Muscle layer of colon (tissue), 2 donors: Measurements from ENCODE around the gene TMEM217.

Source experiments
- H3K27ac ChIP-seq: one replicate; pipeline ENCODE4 v1.7.0; 2013; ENCODE audit warnings: low read depth, mild to moderate bottlenecking, low read length, moderate library complexity
- H3K27me3 ChIP-seq, 2 donors: one replicate each; pipeline ENCODE4 v1.7.0; 2013; ENCODE audit warnings: low read length in 2 of 2, mild to moderate bottlenecking in 2 of 2; ENCODE audit not compliant: insufficient read depth in 2 of 2, control insufficient read depth in 1 of 2
- H3K36me3 ChIP-seq: one replicate; pipeline ENCODE4 v1.7.0; 2013; ENCODE audit warnings: mild to moderate bottlenecking, low read length; ENCODE audit not compliant: insufficient read depth
- H3K4me1 ChIP-seq: one replicate; pipeline ENCODE4 v1.7.0; 2013; ENCODE audit warnings: mild to moderate bottlenecking, low read length; ENCODE audit not compliant: insufficient read depth
- H3K4me3 ChIP-seq, 2 donors: one replicate each; pipeline ENCODE4 v1.7.0; 2013; ENCODE audit warnings: low read length in 2 of 2, low read depth in 1 of 2, mild to moderate bottlenecking in 1 of 2, moderate library complexity in 1 of 2
- H3K9ac ChIP-seq: one replicate; pipeline ENCODE4 v1.7.0; 2013; ENCODE audit warnings: low read length
- H3K9me3 ChIP-seq: one replicate; pipeline ENCODE4 v1.7.0; 2013; ENCODE audit warnings: mild to moderate bottlenecking, low read length
- donor health status: abdominal sarcoma.
- donor health status: Adenocarcinoma of cecum.

The TMEM217 gene

DNA sequence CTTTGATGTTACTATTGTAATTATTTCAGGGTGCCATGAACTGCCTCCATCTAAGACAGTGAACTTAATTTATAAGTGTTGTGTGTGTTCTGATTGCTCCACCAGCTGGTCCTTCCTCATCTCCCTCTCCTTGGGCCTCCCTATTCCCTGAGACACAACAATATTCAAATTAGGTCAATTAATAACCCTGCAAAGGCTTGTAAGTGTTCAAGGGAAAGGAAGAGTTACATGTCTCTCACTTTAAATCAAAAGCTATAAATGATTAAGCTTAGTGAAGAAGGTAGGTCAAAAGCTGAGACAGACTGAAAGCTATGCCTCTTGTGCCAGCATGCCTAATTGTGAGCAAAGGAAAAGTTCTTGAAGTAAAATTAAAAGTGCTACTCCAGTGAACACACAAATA, 35.5 kb upstream of the TMEM217 start:
- peaks cover 34% of the 10 kb centered on the region for H3K36me3 ChIP-seq
- H3K27ac ChIP-seq: no peak overlapping the region
- H3K27me3 ChIP-seq: no peaks in the 10 kb centered on the region
- H3K9me3 ChIP-seq: no peaks in the 10 kb centered on the region
- H3K9ac ChIP-seq: no peak overlapping the region
- H3K4me1 ChIP-seq: no peaks in the 10 kb centered on the region
- H3K4me3 ChIP-seq: no peak overlapping the region

DNA sequence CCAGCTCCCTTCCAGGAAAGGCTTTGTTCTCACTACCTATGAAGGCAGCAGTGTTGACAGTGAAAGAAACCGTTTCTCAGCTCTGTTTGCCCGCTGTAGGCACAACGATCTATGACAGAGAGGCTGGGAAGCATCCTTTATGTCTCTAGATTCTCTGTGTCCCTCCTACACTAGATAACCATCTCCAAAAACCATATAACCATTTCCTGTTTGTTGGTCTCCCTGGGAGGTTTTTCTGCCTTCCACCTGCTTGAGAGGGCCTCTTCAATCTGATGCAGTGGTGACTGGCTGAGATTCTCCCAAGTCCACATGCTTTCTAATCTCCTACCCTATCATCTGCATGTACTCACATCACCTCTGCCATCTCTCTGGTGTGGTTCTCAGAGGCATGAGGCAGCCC, 32.0 kb upstream of the TMEM217 start:
- Histone ChIP-seq H3K27me3 (no peaks in the 10 kb centered on the region), H3K9me3 (no peaks in the 10 kb centered on the region), H3K36me3 (peaks cover 56% of the 10 kb centered on the region), H3K4me1 (peaks cover 3% of the 10 kb centered on the region), H3K27ac (no peak overlapping the region), H3K4me3 (no peak overlapping the region), H3K9ac (no peak overlapping the region)

DNA sequence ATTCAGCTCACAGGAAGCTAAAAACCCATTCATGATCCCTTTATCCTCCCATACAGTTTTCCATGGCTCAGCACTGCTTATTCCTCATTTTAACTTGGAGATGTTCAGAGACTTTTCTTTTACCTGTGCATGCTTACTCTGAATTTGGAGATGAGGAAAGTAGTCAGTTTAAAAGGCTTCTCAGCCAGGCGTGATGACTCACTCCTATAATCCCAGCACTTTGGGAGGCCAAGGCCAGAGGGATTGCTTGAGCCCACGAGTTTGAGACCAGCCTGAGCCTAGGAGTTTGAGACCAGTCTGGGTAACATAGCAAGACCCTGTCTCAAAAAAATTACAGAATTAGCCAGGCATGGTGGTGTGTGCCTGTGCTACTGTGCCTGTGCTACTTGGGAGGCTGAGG, 30.3 kb upstream of the TMEM217 start:
- peaks cover 20% of the 10 kb centered on the region for H3K4me1 ChIP-seq
- no peak overlapping the region for H3K27ac ChIP-seq
- H3K9ac ChIP-seq: no peak overlapping the region
- no peaks in the 10 kb centered on the region for H3K27me3 ChIP-seq
- no peak overlapping the region for H3K4me3 ChIP-seq
- no peaks in the 10 kb centered on the region for H3K9me3 ChIP-seq
- peaks cover 62% of the 10 kb centered on the region for H3K36me3 ChIP-seq

DNA sequence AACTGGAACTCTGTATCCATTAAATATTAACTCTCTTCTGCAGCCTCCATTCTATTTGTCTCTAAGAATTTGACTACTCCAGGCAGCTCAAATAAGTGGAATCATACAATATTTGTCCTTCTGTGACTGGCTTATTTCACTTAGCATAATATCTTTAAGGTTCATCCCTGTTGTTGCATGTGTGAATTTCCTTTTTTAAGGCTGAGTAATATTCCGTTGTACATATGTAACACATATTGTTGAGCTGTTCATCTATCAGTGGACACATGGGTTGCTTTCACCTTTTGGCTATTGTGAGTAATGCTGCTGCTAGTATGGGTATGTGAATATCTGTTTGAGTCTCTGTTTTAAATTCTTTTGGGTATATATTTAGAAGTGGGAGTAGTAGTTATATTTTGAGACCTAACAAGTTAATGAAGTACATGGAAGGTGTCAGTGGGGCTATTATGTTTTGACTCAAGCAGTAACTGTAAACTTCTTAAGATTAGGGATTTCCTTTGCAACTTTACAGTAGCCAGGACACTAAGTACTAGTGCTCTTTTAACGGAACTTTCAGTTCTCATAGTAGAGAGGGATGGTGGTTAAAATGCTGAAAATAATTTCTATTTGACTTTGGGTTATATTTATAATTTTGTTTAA, 29.7 kb upstream of the TMEM217 start:
- Histone ChIP-seq H3K27me3 (no peaks in the 10 kb centered on the region), H3K27ac (no peak overlapping the region), H3K9me3 (no peaks in the 10 kb centered on the region), H3K4me3 (no peak overlapping the region), H3K36me3 (peaks cover 62% of the 10 kb centered on the region), H3K9ac (no peak overlapping the region), H3K4me1 (peaks cover 26% of the 10 kb centered on the region)

DNA sequence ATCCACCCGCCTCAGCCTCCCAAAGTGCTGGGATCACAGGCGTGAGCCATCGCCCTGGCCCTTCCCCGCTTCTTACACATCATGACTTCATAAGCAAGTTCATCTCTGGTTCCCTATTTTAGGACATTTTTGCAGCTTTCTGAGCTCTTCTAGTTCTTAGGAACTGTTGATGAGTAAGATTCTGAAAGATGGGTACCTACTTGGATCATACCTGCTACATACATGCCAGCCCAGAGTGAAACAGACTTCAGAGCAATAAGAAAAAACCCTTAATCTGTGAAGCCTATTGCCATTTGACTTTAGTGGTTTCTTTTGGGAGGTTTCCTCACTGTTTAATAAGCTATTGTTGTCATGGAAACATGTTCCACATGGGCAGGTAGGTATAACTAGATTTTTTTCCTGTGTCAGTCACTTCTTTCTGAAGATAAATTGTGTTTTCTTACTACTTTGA, 27.9 kb upstream of the TMEM217 start:
- H3K36me3 ChIP-seq: peaks cover 60% of the 10 kb centered on the region
- no peak overlapping the region for H3K9ac ChIP-seq
- peaks cover 39% of the 10 kb centered on the region for H3K4me1 ChIP-seq

DNA sequence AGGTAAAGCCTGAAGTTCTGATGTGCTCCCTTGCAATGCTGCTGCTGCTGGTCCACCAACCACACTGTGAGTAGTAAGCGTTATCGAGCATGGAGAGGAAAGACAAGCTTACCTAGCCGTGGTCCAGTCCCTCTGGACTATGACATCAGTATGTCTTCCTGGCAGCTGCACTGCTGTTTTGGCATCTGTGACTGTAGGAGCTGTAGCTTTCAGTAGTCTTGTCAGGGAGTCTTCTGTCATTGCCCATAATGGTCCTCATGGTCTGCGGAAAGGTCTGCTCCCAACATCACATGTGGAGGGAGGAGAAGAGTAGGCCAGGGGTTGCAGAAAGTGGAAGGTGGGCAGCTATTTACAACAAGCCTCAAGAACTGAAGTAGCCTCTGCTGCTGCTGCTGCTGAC, 26.8 kb upstream of the TMEM217 start:
- no peak overlapping the region for H3K27ac ChIP-seq
- no peak overlapping the region for H3K9ac ChIP-seq
- peaks cover 39% of the 10 kb centered on the region for H3K4me1 ChIP-seq
- H3K36me3 ChIP-seq: peaks cover 57% of the 10 kb centered on the region
- no peaks in the 10 kb centered on the region for H3K27me3 ChIP-seq
- H3K9me3 ChIP-seq: no peaks in the 10 kb centered on the region
- H3K4me3 ChIP-seq: no peak overlapping the region

More for the DNA sequence above, 27.9 kb upstream of the TMEM217 start:
- Histone ChIP-seq H3K9me3 (no peaks in the 10 kb centered on the region), H3K4me3 (no peak overlapping the region), H3K27ac (no peak overlapping the region), H3K27me3 (no peaks in the 10 kb centered on the region)

DNA sequence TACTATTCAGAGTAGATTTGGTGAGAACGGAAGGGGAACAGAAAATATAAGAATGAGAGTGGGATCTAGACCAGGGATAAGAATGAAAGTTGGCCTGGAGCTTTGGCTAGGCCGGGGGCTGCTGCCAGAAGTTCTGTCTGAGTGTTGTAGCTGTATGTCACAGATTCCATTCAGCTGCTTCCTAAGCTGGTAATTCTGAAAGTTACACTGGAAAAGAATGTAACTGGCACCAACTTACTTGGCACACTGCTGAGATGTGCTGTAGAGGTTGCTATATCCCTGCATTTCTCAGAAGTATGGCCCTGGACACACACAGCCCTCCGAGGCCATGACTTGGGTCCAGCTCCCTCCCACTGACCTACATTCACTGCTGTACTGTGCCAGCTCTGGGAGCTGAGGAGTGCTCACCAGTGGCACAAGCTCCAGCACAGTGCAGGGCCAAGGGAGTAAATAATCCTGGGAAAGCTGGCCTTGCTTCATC, 25.8 kb upstream of the TMEM217 start:
- no peak overlapping the region for H3K4me3 ChIP-seq
- no peaks in the 10 kb centered on the region for H3K9me3 ChIP-seq
- H3K36me3 ChIP-seq: peaks cover 55% of the 10 kb centered on the region
- H3K9ac ChIP-seq: no peak overlapping the region
- peak overlapping the region; percentile 50 for H3K27ac ChIP-seq
- no peaks in the 10 kb centered on the region for H3K27me3 ChIP-seq
- H3K4me1 ChIP-seq: peaks cover 42% of the 10 kb centered on the region

DNA sequence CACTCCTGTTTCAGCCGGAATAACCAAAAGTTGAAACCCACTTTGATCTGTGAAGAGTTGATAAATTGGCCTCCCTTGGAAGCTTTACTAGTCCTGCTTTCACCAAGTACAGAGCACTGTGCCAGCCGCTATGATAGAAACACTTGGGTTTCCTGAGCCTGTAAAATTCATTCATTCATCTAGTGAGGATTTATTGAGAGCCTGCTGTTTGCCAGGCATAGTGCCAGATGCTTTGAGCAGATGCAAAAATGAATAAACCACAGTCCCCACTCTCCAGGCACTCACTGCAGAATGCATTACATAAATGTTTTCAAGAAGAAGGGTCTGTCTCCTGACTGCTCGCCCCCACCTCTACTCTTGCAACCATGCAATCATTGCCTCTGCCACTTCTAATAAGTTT, 25.3 kb upstream of the TMEM217 start:
- H3K9ac ChIP-seq: no peak overlapping the region
- peaks cover 54% of the 10 kb centered on the region for H3K36me3 ChIP-seq
- peak overlapping the region; percentile 50 for H3K27ac ChIP-seq

DNA sequence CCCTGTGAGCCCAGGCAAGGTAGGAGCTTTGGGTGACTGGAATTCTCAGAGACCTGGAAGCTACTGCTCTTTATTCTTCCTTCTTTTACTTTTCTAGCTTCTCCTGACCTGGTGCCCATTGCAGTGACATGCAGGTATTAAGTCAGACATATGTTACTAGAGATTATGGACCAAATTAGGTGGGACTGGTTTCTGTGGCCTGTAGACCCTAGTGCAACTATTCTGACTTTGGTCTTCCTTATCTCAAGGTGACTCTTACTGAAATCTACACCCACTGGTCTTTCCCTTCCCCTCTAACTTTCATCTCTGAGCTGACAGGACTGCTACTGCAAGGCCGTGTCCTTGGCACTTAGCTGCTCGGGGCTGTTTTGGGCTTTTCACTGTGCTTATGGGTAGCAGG, 24.4 kb upstream of the TMEM217 start:
- no peak overlapping the region for H3K9ac ChIP-seq
- H3K36me3 ChIP-seq: peaks cover 47% of the 10 kb centered on the region
- H3K4me3 ChIP-seq: no peak overlapping the region
- peaks cover 42% of the 10 kb centered on the region for H3K4me1 ChIP-seq
- no peak overlapping the region for H3K27ac ChIP-seq
- no peaks in the 10 kb centered on the region for H3K27me3 ChIP-seq
- H3K9me3 ChIP-seq: no peaks in the 10 kb centered on the region

More for the DNA sequence above, 25.3 kb upstream of the TMEM217 start:
- peaks cover 42% of the 10 kb centered on the region for H3K4me1 ChIP-seq
- no peaks in the 10 kb centered on the region for H3K9me3 ChIP-seq
- no peaks in the 10 kb centered on the region for H3K27me3 ChIP-seq
- H3K4me3 ChIP-seq: no peak overlapping the region

DNA sequence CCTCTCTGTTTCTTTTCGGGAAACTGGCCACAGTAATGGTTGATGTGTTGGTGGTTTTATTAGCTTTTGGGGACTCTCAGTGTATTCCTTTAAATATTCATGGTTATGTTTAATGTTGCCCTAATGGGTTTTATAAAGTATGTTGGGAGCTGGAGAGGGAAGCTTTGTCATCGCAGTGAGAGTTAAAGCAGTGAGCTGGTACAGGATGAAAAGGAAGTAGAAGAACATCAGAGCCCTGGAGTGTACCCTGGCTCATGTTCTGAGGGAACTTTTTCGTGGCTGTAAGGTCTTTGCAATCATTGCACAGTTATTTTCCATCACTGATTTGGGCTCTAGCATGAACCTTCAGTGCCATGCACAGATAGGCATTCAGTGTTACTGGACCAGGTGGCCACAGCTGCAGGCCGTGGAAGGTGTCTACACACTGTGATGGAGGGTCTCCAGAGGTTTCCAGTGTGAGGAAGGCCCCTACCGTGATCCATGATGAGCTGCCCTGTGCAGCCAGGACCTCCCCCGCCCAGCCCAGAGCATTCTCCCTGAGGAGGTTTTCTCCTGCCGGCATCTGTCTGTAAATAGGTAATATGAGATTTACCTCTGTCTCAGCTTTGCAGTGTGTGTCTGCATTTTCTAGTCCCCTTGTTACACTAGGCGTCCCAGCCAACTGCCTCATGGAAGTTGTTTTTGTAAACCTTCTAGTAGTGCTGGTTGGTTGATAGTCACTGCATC, 22.4 kb upstream of the TMEM217 start:
- H3K36me3 ChIP-seq: peaks cover 35% of the 10 kb centered on the region
- H3K9ac ChIP-seq: no peak overlapping the region
- no peaks in the 10 kb centered on the region for H3K9me3 ChIP-seq
- H3K4me1 ChIP-seq: peaks cover 42% of the 10 kb centered on the region
- no peak overlapping the region for H3K4me3 ChIP-seq
- H3K27me3 ChIP-seq: no peaks in the 10 kb centered on the region
- H3K27ac ChIP-seq: no peak overlapping the region

DNA sequence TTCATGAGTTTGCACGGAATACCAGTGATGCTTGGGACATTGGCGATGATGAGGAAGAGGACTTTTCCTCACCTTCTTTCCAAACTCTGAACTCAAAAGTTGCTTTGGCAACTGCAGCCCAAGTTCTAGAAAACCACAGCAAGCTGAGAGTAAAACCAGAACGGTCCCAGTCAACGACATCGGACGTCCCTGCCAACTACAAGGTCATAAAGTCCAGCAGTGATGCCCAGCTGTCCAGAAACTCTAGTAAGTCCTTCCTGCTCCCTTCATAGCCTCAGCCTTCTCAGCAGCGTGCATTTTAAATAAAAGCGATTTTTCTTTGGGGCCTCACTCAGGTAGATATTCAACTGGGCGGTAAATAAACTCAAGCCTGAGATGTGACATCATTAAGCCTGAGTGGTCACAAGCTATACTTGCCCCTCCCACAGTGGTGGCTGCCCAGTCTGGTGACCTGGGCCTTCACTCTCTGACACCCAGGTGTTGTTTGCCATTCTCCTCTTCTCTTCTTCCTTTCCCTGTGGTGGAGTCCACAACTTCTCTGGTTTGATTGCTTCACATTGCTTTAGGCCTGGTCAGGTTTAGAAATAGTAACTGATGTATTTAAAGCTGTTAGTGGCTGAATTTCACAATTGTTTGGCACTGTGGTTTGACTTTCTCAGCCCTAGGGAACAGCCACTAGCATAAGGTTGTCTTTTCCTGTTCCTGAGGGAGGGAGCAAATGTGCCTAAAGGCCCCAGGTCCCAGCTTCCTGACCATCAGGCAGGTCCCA, 21.6 kb upstream of the TMEM217 start:
- Histone ChIP-seq H3K9me3 (no peaks in the 10 kb centered on the region), H3K4me1 (peaks cover 35% of the 10 kb centered on the region), H3K9ac (no peak overlapping the region), H3K4me3 (no peak overlapping the region), H3K36me3 (peaks cover 30% of the 10 kb centered on the region), H3K27ac (no peak overlapping the region), H3K27me3 (no peaks in the 10 kb centered on the region)
